HG02970 (cell line): Measurements from ENCODE around the gene MAP3K5.
"Not testable (repeated sequence)": the region's sequence is repeated elsewhere in the genome, so short reads cannot be mapped to it uniquely, and the experiment has no call there.

Experiments
- ATAC-seq: cut with Tn5 transposase; IDR thresholded peaks from one replicate; pipeline ENCODE4 v1.9.1; 2021; ENCODE audit warnings: mild to moderate bottlenecking, moderate library complexity, moderate number of reproducible peaks; ENCODE audit not compliant: unreplicated experiment, low FRiP score

MAP3K5 gene

DNA sequence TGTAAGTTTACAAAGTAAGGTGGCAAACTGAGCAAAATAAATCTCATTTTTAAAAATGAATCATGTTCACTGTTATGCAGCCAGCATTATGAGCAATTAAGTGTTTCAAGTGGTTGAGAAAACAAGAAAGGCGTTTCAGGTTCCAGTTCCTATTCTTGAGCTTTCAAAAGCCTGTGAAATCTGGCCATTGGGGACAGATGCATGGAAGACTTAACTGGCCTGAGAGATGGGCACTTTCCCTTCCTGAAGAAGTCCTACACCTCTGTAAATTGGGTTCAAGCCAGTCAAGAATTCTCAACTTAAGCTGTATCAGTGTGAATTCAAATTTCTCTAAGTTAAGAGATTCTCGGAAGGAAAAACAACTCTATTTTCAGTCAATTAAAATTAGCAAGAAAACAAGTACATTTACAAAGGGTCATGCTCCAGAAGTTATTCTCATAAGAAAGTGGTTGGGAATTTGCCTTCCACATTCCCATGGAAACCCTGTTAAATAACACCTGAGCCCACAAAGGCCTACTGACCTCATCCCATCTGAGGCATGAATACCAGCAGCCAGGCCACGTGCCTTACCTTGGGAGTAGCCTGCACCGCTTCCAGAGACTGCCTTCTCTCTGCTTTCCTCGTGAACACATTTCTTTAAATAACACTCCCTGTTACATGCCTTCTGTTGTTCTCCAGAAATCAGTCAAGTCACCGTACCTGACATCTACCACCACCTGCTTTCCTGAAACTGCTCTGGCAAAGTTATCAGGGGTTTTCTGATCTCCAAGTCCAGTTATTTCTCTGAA, 19.4 kb downstream of the MAP3K5 start:
- ATAC-seq = no peak

- ATAC-seq = no peak
These were observed 21.0 kb downstream of the MAP3K5 start for GRCh38 chr6:136771306-136771705.

GRCh38 chr6:136769759-136770158, 22.5 kb downstream of the MAP3K5 start:
- no peak for ATAC-seq

- no peak for ATAC-seq
These were observed 23.2 kb downstream of the MAP3K5 start for GRCh38 chr6:136769124-136769523.

DNA sequence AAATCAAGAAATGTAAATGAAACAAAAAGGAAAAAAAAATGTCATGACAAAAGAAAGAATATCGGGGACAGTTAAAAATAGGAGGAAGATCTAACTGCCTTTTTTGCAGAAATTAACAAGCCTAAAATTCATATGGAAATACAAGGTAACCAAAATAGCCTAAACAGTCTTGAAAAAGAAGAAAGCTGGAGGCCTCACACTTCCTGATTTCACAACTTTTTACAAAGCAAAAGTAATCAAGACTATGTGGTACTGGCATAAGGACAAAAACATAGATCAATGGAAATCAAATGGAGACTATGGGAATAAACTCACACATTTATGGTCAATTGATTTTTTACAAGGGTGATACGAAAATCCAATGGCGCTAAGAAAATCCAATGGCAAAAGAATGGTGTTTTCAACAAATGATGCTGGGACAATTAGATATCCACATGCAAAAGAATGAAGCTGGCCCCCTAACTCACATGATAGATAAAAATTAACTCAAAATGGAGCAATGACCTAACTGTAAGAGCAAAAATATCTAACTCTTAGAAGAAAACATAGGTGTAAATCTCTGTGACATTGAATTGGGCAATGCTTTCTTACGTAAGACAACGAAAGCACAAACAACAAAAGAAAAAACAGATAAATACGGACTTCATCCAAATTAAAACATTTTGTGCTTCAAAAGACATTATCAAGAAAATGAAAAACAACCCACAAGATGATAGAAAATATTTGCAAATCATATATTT, 24.5 kb downstream of the MAP3K5 start:
- ATAC-seq = no peak

DNA sequence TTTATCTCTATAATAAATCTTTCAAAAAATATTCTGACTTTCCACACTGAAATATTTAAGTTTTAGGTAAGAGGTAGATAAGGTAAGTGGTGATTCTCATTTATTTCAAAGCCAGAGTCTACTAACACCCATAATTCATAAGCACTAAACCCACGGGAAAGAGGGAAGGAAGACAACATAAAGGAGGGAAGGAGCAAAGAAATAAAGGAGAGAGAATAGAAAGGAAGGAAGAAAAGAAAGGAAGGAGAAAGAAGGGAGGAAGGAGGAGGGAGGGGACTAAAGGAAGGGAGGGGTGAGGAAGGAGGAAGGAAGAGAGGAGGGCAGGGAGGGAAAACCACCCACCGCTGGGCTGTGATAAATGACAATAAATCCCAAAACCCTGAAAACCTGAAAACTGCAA, 25.2 kb downstream of the MAP3K5 start:
- no peak for ATAC-seq

- ATAC-seq = no peak
These were observed 26.0 kb downstream of the MAP3K5 start for GRCh38 chr6:136766274-136766673.

DNA sequence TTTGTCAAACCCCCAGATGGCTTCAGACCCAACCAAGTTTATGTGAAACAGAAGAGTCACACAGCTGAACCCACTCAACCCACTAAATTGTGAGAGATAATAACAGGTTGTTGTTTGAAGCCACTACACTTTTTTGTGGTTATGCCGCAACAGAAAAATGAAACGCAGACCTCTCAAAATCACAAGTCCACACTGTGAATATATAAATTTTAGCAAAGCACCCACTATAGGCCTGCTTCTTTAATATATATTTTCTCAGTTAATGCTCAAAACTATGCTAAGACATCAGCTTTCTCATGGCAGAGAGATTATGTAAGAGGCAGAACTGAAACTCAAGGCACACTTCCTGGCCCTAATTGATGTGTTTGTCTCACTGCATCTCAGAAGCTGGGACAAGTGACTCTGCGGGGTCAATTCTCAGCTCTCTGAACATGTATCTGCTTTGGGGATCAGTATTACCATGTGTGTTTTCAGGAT, 27.7 kb downstream of the MAP3K5 start:
- no peak for ATAC-seq

GRCh38 chr6:136763716-136764516, 28.4 kb downstream of the MAP3K5 start:
- no peak for ATAC-seq

- no peak for ATAC-seq
These were observed 29.0 kb downstream of the MAP3K5 start for GRCh38 chr6:136763255-136763654.

DNA sequence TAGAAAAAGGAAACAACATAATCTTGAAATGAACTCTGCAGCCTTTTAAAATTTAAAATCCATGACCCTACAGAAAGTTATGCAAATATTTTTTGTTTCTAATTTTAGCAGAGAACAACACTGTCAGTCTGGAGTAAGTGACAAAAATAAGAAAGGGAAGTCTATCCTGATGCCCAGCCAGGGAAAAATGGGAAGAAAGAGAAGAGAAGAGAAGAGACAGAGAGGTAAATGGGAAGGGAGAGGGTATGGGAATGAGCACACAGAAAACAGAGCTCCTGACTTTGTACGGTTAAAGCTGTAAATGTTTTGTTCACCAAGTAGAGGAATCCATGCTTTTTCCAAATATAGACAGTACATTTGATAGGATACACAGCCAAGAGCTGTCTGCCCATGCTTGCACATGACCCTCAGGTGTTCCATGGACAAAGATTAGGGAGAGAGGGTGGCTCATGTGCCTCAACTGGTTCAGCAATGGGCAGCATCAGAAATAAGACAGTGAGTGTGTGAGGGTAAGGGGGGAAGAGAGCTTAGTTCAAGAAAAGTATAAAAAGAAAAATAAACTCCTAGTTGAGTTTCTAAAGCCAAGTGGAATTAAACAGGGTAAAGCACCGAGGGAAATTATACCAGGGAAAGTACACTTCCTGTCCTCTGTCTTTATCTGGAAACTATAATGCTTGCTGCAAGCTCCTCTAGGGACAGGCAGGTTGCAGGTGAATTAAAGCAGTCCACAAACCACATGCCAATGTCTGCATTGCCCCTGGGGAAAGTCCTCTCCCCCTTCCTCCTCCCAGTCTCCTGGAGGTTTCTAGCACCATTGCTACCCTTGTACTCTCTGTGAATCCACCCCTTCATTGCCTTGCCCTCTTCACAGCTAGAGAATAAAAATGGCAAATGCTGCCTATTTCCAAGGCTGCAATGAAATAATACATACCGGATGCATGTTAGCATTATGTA, 30.0 kb downstream of the MAP3K5 start:
- no peak for ATAC-seq

DNA sequence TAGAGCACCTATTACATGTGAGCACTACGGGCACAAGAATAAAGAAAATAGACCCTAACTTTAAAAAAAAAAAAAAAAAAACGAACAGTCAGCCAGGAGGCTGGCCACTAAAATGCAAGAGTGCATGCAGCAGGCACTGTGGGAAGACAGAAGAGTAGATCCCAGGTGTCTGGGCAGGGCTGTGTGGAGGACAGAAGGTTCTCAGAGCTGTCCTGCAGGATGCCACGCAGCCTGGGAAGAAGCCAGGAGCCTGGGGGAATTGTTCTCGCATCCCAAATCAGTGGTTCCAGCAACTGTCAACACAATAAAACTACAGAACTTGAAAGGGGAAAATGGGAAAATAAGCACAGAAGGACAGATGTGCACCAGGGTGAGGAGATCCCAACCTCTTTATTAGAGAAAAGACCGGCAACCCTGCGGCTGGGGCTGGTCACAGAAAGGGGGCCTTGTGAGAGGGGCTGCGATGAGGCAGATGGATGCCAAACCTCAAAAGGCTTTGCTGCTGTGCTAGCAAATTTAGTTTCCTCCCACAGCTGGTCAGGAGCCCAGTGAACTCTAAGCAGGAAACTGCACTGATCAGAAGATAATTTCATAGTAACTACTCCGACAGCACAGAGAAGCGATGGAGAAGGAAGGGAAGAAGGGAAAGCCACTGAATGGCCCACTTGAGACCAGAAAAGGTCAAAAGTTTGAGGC, 30.9 kb downstream of the MAP3K5 start:
- no peak for ATAC-seq

DNA sequence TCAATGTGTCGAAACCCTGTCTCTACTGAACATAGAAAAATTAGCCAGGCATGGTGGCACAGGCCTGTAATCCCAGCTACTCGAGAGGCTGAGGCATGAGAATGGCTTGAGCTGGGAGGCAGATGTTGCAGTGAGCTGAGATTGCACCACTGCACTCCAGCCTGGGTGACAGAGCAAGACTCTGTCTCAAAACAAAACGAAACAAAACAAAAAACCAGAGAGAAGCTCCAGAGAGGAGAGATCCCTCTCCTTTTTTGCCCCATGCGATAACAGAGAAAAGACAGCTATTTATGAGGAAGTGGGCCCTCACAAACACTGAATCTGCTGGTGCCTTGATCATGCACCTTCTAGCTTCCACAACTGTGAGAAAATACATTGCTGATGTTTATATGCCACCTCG, 31.5 kb downstream of the MAP3K5 start:
- not testable (repeated sequence) for ATAC-seq

GRCh38 chr6:136757150-136757549, 35.1 kb downstream of the MAP3K5 start:
- no peak for ATAC-seq

DNA sequence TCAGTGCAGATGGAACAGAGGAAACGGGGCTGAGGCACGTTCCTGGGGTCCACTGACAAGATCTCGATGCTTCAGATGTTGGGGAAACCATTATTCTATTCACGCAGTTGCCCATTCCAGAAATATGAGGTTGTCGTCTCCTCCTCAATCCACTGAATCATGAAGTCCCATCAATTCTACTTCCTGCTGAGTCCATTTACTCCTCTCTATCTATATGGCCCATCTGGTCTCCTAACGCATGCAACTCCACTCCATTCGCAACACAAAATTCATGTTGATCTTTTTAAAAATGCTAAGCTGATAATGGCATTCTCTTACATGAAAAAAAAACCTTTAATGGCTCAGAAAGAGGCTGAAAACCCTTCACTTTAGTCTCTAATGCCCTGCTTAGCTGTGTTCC, 37.5 kb downstream of the MAP3K5 start:
- no peak for ATAC-seq

DNA sequence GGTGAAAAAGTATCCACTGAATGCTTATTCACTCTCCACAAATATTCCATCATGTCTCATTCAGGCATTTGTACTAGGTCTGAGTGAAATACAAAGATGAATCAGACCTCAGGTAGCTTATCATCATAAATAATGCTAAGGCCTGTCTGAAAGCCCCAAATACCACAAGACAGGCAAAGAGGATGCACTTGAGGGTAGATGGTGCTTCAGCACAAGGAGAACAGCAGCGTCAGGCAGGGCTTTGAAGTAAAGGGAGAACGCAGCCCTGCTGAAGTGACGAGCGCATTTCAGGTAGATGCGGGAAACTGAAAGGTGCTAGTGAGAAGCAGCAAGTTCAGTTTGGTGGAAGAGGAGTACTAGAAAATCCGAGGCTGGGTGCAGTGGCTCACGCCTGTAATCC, 38.7 kb downstream of the MAP3K5 start:
- no peak for ATAC-seq

DNA sequence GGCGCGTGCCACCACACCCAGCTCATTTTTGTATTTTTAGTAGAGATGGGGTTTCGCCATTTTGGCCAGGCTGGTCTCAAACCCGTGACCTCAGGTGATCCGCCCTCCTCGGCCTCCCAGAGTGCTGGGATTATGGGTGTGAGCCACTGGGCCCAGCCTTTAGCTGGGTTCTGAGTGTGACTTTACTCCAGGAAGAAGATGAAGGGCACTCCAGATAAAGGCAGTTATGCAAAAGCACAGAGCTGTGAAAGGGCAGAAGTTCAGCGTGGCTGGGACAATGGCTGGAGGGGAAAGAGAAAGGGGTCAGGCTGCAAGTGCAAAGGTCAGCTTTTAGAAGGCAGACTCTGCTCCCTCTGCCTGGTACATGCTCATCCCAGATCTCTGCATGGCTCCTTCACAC, 39.7 kb downstream of the MAP3K5 start:
- ATAC-seq = no peak

- ATAC-seq = no peak
These were observed 40.3 kb downstream of the MAP3K5 start for GRCh38 chr6:136751991-136752390.

GRCh38 chr6:136751522-136751956, 40.7 kb downstream of the MAP3K5 start:
- peak; percentile 83 for ATAC-seq
